K562 (cell line): Measurements from ENCODE around the gene OR2L13. TPM values are rescaled to one million over a fixed set of nuclear protein-coding genes. Genes with fewer than 3 reads are reported as not detected.

Source experiments
- ATAC-seq: fragments of 200-7000 bp; cut with Tn5 transposase; 3 replicates; pipeline ENCODE4 v1.9.1; 2020; ENCODE audit warnings: moderate library complexity
- BruUV-seq: library from RNA; stranded (reverse); fragments of 400-500 nt; replicated peaks from 2 replicates; lab custom pipeline; 2021; lab: Mats Ljungman, UMichigan
- CTCF ChIA-PET: fragments of 300-600 bp; formaldehyde crosslinking; extraction: SDS; loops from one replicate; lab custom pipeline; 2021; ENCODE audit warnings: low intra/inter-chr PET ratio; lab: Yijun Ruan, JAX
- POLR2A ChIA-PET: fragments of 300-600, 350-650 bp; sonication (Branson Sonifier 250); formaldehyde crosslinking; extraction: SDS; loops from one replicate; lab custom pipeline; 2021; ENCODE audit warnings: antibody characterized with exemption, inconsistent platforms; lab: Yijun Ruan, JAX
- DNase-seq, 4 experiments: peaks; one replicate each; pipeline versions ENCODE4 v3.0.0 to v3.0.0-alpha.2; 2011 to 2018; ENCODE audit warnings: low spot score in 3 of 4, mixed read lengths in 3 of 4; ENCODE audit errors: extremely low read depth in 1 of 4
- FAIRE-seq: peaks from 2 replicates; lab custom pipeline; 2011; peaks lifted over from hg19 to GRCh38; lab: Jason Lieb, UNC
- H2AFZ ChIP-seq: 2 replicates; pipeline ENCODE4 v1.6.0; 2011; ENCODE audit warnings: low read depth, low read length, control low read depth, inconsistent platforms
- H3K27ac ChIP-seq: fragments of 200-600 bp; 3 replicates; pipeline ENCODE4 v1.8.0; 2011; ENCODE audit warnings: low read depth, mild to moderate bottlenecking, control low read depth, inconsistent platforms, low read length, moderate library complexity, mixed read lengths; ENCODE audit errors: extremely low read depth
- H3K27me3 ChIP-seq, 2 experiments: fragments of 300-600 bp in 1 of 2; 2 replicates in 1 of 2; 3 replicates in 1 of 2; pipeline versions ENCODE4 v1.6.0 to v1.8.0; 2011; ENCODE audit warnings: inconsistent platforms in 2 of 2, low read length in 2 of 2, mild to moderate bottlenecking in 1 of 2, mixed read lengths in 1 of 2, moderate library complexity in 1 of 2; ENCODE audit not compliant: control insufficient read depth in 2 of 2, insufficient read depth in 2 of 2
- H3K36me3 ChIP-seq: fragments of 300-600 bp; 3 replicates; pipeline ENCODE4 v1.8.0; 2011; ENCODE audit warnings: mild to moderate bottlenecking, low read length, inconsistent platforms; ENCODE audit not compliant: control insufficient read depth, insufficient read depth
- H3K4me1 ChIP-seq, 2 experiments: fragments of 200-600 bp in 1 of 2; replicated peaks in 1 of 2; 2 replicates in 1 of 2; 3 replicates in 1 of 2; pipeline versions ENCODE4 v1.5.1 to v1.8.0; 2011; ENCODE audit warnings: inconsistent platforms in 2 of 2, low read length in 2 of 2, mild to moderate bottlenecking in 1 of 2, mixed read lengths in 1 of 2, moderate library complexity in 1 of 2; ENCODE audit not compliant: control insufficient read depth in 2 of 2, insufficient read depth in 2 of 2
- H3K4me2 ChIP-seq: 2 replicates; pipeline ENCODE4 v1.6.1; 2011; ENCODE audit warnings: low read length, control low read depth, inconsistent platforms, mixed read lengths; ENCODE audit not compliant: insufficient read depth
- H3K4me3 ChIP-seq: fragments of 200-600 bp; sonication (generic), shearing (Covaris generic); 2 replicates; pipeline ENCODE4 v1.5.1; 2016; ENCODE audit warnings: control low read depth, inconsistent platforms
- H3K79me2 ChIP-seq: fragments of 200-600 bp; 3 replicates; pipeline ENCODE4 v1.8.0; 2011; ENCODE audit warnings: low read length, inconsistent platforms; ENCODE audit not compliant: control insufficient read depth, insufficient read depth
- H3K9ac ChIP-seq, 2 experiments: 2 replicates each; pipeline versions ENCODE4 v1.6.0 to v1.6.1; 2011; ENCODE audit warnings: low read depth in 2 of 2, low read length in 2 of 2, control low read depth in 1 of 2, inconsistent platforms in 1 of 2, mild to moderate bottlenecking in 1 of 2, mixed read lengths in 1 of 2; ENCODE audit not compliant: insufficient read depth in 1 of 2
- H3K9me1 ChIP-seq: one replicate; pipeline ENCODE4 v1.6.0; 2011; ENCODE audit warnings: inconsistent platforms, mild to moderate bottlenecking, low read length, moderate library complexity; ENCODE audit not compliant: control insufficient read depth, insufficient read depth
- H3K9me3 ChIP-seq: replicated peaks from 2 replicates; pipeline ENCODE4 v1.5.1; 2011; ENCODE audit warnings: low read depth, low read length, inconsistent platforms; ENCODE audit not compliant: control insufficient read depth, insufficient read depth
- H4K20me1 ChIP-seq: replicated peaks from 2 replicates; pipeline ENCODE4 v1.6.1; 2011; ENCODE audit warnings: low read length, inconsistent platforms, mixed read lengths; ENCODE audit not compliant: control insufficient read depth, insufficient read depth
- ARHGAP35 ChIP-seq: fragments of 450-650 bp; IDR thresholded peaks from 2 replicates; pipeline ENCODE4 v1.6.1; 2018; ENCODE audit not compliant: partially characterized antibody
- ARID3A ChIP-seq: IDR thresholded peaks from 2 replicates; pipeline ENCODE4 v1.6.1; 2012; ENCODE audit warnings: low read depth, low read length, improper control_type of control experiment, borderline replicate concordance
- CBFA2T3 ChIP-seq: fragments of 450-650 bp; IDR thresholded peaks from 2 replicates; pipeline ENCODE4 v1.6.1; 2017
- CBX5 ChIP-seq: IDR thresholded peaks from 2 replicates; pipeline ENCODE4 v1.6.1; 2014; ENCODE audit warnings: low read depth, borderline replicate concordance
- ELF4 ChIP-seq: fragments of 450-650 bp; formaldehyde crosslinking; IDR thresholded peaks from 2 replicates; pipeline ENCODE4 v1.4.0; 2022; ENCODE audit warnings: missing genetic modification characterization
- ELK3 ChIP-seq: fragments of 450-650 bp; formaldehyde crosslinking; IDR thresholded peaks from 2 replicates; pipeline ENCODE4 v1.4.0; 2020; ENCODE audit warnings: mild to moderate bottlenecking
- EP400 ChIP-seq: fragments of 450-650 bp; IDR thresholded peaks from 2 replicates; pipeline ENCODE4 v1.6.1; 2017; ENCODE audit warnings: antibody characterized with exemption, mild to moderate bottlenecking, moderate library complexity
- KDM4B ChIP-seq, 2 experiments: fragments of 450-650 bp in 1 of 2; sonication (generic) in 1 of 2; IDR thresholded peaks; 2 replicates each; pipeline ENCODE4 v1.6.1; 2016 to 2017; ENCODE audit warnings: borderline replicate concordance in 2 of 2, antibody characterized with exemption in 1 of 2, low read depth in 1 of 2, mild to moderate bottlenecking in 1 of 2
- NFIX ChIP-seq: fragments of 250-450 bp; sonication (Bioruptor Pico); IDR thresholded peaks from 2 replicates; pipeline ENCODE4 v1.4.0; 2020; ENCODE audit warnings: low read depth, mild to moderate bottlenecking, moderate library complexity
- POLR2A ChIP-seq: fragments of 450-650 bp; conservative IDR thresholded peaks from 2 replicates; pipeline ENCODE4 v1.6.1; 2016
- PYGO2 ChIP-seq: fragments of 450-650 bp; IDR thresholded peaks from 2 replicates; pipeline ENCODE4 v1.6.1; 2016; ENCODE audit warnings: mild to moderate bottlenecking, missing genetic modification characterization, moderate library complexity, missing compliant biosample characterization
- SIRT6 ChIP-seq: IDR thresholded peaks from one replicate; pipeline ENCODE4 v1.6.1; 2012; ENCODE audit warnings: low read depth, mild to moderate bottlenecking, control low read depth, inconsistent platforms, low read length, moderate library complexity
- SRSF7 ChIP-seq: fragments of 200-400 bp; formaldehyde crosslinking; optimal IDR thresholded peaks from 2 replicates; pipeline ENCODE3; 2017; ENCODE audit warnings: mild to moderate bottlenecking, low read depth, low read length
- ZFX ChIP-seq: sonication (generic); formaldehyde crosslinking; IDR thresholded peaks from 2 replicates; pipeline ENCODE4 v1.8.0; 2022; ENCODE audit warnings: mild to moderate bottlenecking, missing genetic modification reagents, moderate library complexity
- WGBS: fragments of 100-300 bp; shearing (Covaris generic); methylation state at CpG from one replicate; pipeline ENCODE4 v1.1.6; 2016; ENCODE audit warnings: low coverage, mixed read lengths; ENCODE audit not compliant: insufficient coverage; ENCODE audit errors: missing lambda C conversion rate; 5-methylcytosine and 5-hydroxymethylcytosine counted together
- in situ Hi-C: fragments of 300-500 bp; cut with MboI; formaldehyde crosslinking; loops from 4 replicates; pipeline ENCODE4 v1.15.0; 2018; ENCODE audit warnings: inconsistent platforms, mixed read lengths
- intact Hi-C: fragments of 100-400 bp; cut with micrococcal nuclease; formaldehyde crosslinking; loops from 2 replicates; pipeline ENCODE4 v1.14.2; 2022
- polyA plus RNA-seq, 8 experiments: library from polyadenylated mRNA; depleted of rRNA in 4 of 8; stranded (reverse) in 5 of 8; unstranded in 3 of 8; fragments of >200 nt; fragmentation: Nextera tagmentation in 2 of 8; fragmentation: Illumina TruSeq in 1 of 8; extraction: Ambion mirVana in 2 of 8; extraction: Trizol in 1 of 8; gene quantifications; 2 replicates each; pipeline versions ENCODE4 v1.2.1 to v1.2.3, GENCODE V29; 2011 to 2014; ENCODE audit warnings: inconsistent platforms in 1 of 8, missing spikeins in 1 of 8
- total RNA-seq, 7 experiments: library from RNA; depleted of rRNA in 6 of 7; stranded (reverse); fragments of >200 nt in 6 of 7; fragmentation: Illumina TruSeq in 2 of 7; extraction: Trizol in 2 of 7; gene quantifications; 2 replicates each; pipeline versions ENCODE4 v1.2.1 to v1.2.3, GENCODE V29; 2011 to 2021; ENCODE audit warnings: low replicate concordance in 1 of 7
- TF ChIP-seq, protein P1 (sequence below): fragments of 250-450 bp; sonication (Bioruptor Pico); IDR thresholded peaks from 2 replicates; pipeline ENCODE4 v1.8.0; 2022; ENCODE audit warnings: moderate library complexity, mild to moderate bottlenecking, inconsistent platforms

OR2L13 gene
- total and polyA plus RNA-seq, 9 of the 15 experiments (the other 6 are each of a cell fraction or from before 2014, with no cell fraction given), result not detected

DNA sequence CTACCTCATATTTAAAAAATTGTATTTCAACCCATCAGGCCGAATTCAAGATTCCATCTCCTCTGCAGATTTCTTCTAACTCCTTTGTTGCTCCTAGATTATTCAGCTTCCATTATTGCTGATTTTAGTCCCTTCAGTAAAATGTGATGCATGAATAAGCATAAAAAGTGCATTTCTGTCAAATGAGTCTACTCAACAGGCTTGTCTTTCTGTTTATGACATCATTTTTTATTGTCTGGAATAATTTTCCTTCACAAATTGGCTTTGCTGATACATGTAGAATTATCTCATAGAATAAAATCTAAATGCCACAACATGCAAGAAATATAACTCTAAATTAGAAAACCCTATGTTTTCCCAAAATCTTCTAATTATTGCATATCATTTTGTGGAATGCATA lies 48.3 kb downstream of the OR2L13 start:
- H3K4me2 ChIP-seq, result no peak overlapping the region
- H3K36me3 ChIP-seq, result no peaks in the 10 kb centered on the region
- ChIA-PET POLR2A (no interaction called here), CTCF (no interaction called here)
- DNase-seq (no peak), FAIRE-seq (no peak), ATAC-seq (no peak)
- H3K27ac ChIP-seq, result no peak overlapping the region
- in situ Hi-C loops (no loop called here), intact Hi-C loops (no loop called here)
- H3K79me2 ChIP-seq, result no peaks in the 10 kb centered on the region
- no peak overlapping the region for H3K9ac ChIP-seq
- no peaks in the 10 kb centered on the region; the same call in 1 of the 2 replicates for H3K9me3 ChIP-seq
- H3K9me1 ChIP-seq, result no peaks in the 10 kb centered on the region
- no peak overlapping the region for H3K4me3 ChIP-seq
- no peaks in the 10 kb centered on the region for H3K4me1 ChIP-seq
- no peaks in the 10 kb centered on the region for H3K27me3 ChIP-seq
- WGBS, result 0% methylated on average over 1 of the region's 1 CpG
- no peaks in the 10 kb centered on the region for H4K20me1 ChIP-seq
- no TSS peak for BruUV-seq
- TF ChIP-seq KDM4B (IDR thresholded peaks at IDR 0.05; ENCODE audit: borderline replicate concordance in 2 of 2, low read depth in 1 of 2) (no peak), PYGO2 (tag) (no peak), ELK3 (CRISPR knock-in tag) (no peak), CBX5 (no peak), ELF4 (CRISPR knock-in tag) (no peak), ARID3A (no peak), POLR2A (no peak), NFIX (no peak), EP400 (no peak), SRSF7 (no peak), ARHGAP35 (no peak), SIRT6 (no peak), CBFA2T3 (no peak), ZFX (CRISPR knock-in tag) (no peak)
- TF ChIP-seq, protein P1, sequence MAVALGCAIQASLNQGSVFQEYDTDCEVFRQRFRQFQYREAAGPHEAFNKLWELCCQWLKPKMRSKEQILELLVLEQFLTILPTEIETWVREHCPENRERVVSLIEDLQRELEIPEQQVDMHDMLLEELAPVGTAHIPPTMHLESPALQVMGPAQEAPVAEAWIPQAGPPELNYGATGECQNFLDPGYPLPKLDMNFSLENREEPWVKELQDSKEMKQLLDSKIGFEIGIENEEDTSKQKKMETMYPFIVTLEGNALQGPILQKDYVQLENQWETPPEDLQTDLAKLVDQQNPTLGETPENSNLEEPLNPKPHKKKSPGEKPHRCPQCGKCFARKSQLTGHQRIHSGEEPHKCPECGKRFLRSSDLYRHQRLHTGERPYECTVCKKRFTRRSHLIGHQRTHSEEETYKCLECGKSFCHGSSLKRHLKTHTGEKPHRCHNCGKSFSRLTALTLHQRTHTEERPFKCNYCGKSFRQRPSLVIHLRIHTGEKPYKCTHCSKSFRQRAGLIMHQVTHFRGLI, result no peak
- H2AFZ ChIP-seq, result no peak overlapping the region
